HG02943 (cell line): ENCODE data around the gene GPC2.

Experiments
- ATAC-seq: cut with Tn5 transposase; IDR thresholded peaks from one replicate; pipeline ENCODE4 v1.9.1; 2021; ENCODE audit warnings: mild to moderate bottlenecking, low read depth, moderate library complexity; ENCODE audit not compliant: unreplicated experiment

GPC2 gene

DNA sequence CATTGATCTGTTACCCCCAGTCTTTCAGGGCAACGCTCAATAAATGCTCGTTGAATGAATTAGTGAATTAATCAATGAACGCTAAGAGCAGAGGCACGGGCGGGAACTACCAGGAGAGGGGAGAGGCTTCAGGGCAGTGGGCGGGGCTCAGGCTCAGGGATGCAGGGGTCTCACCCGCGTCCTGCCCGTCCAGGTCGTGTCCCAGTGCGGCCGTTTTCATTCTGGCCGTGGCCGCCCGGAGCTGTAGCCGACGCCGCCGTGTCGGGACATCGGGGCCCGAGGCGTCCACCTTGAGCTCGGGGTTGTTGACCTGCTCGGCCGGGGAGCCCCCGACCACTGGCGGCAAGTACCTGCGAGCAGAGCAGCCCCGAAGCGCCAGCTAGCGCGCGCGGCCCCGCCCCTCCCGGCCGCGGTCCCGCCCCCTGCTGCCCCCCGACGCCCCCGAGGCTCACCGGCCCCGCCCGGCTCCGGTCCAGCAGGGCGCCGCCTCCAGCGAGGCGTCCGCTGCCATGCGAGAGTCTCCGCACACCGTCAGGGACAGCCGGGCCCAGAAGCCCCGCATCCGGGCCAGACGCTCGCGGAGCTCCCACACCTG is 6.0 kb downstream of the GPC2 start:
- ATAC-seq, result no peak

DNA sequence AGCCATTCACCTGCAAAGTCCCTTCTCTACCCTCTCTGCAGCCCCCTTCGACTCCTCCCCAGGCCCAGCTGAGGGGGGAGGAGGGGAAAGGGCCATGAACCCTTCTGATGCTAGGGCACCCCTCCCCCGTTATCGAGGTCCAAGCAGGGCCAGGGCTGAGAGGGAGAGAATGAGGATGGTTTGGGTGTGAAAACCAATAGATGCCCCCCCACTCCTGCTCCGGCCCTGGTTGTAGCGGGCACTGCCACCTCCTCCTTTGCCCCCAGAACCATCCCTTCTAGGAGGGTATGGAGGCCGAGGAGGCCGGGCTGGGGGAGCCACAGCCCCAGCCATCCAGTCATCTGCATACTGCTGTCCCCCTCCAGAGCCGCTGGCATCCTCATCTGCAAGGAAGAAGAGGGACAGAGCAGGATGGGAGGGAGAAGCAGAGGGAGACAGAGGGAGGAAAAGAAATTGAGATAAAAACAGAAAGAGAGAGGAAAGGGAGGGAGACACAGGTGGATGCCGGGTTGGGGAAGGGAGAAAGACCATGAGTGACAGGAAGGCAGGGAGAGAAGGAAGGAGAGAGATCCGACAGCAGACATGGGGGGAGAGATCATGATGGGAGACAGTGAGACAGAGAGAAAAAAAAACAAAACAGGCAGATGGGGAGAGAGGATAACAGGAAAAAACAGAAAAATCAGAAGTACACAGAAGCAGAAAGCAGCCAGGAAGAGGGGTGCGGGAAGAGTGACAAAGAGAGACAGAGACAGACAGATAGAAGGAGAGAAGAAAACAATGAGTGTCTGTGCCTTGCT is 6.9 kb downstream of the GPC2 start:
- no peak for ATAC-seq

DNA sequence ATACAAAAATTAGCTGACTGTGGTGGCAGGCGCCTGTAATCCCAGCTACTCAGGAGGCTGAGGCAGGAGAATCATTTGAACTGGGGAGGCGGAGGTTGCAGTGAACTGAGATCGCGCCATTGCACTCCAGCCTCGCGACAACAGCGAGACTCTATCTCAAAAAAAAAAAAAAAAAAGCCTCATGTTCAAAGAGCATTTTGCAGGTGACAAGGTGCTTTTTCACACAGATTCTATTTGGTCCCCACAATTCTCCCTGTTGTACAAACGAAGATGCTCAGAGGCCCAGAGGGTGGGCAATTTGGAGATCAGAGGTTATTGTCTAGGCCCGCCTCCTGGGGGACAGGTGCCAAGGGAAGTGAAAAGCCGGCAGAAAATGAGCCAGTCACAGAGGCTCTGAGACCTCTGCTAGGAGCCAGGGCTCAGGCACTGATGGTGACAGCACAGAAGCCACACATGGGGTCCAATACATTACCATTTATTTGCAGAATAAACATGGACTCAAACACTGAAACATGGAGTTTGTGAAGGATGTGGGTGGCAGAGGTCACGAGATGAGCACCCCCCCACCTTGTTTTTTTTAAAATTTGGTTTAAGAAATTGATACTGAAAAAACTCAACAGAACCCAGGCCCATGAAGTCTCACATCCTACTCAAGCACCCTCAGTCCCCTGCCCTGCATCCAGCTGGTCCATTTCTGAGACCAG is 7.9 kb downstream of the GPC2 start:
- ATAC-seq, result no peak

DNA sequence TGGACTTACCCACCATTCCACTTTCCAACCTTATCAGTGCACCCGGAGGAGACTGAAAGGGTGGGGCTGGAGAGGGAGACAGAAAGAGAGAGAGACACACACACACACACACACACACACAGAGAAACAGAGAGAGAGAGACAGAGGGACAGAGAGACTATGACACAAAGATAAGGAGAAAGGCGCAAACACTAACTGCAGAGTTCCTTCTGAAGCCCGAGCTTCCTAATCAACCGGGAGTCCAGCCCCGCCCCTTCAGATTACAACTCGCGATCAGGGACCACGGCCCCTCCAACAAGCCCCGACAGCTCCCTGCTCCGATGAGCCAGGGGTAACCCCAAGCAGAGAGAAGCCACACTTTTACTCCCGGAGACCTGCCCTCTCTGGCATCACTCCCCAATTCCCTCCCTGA is 9.3 kb downstream of the GPC2 start:
- ATAC-seq, result no peak

DNA sequence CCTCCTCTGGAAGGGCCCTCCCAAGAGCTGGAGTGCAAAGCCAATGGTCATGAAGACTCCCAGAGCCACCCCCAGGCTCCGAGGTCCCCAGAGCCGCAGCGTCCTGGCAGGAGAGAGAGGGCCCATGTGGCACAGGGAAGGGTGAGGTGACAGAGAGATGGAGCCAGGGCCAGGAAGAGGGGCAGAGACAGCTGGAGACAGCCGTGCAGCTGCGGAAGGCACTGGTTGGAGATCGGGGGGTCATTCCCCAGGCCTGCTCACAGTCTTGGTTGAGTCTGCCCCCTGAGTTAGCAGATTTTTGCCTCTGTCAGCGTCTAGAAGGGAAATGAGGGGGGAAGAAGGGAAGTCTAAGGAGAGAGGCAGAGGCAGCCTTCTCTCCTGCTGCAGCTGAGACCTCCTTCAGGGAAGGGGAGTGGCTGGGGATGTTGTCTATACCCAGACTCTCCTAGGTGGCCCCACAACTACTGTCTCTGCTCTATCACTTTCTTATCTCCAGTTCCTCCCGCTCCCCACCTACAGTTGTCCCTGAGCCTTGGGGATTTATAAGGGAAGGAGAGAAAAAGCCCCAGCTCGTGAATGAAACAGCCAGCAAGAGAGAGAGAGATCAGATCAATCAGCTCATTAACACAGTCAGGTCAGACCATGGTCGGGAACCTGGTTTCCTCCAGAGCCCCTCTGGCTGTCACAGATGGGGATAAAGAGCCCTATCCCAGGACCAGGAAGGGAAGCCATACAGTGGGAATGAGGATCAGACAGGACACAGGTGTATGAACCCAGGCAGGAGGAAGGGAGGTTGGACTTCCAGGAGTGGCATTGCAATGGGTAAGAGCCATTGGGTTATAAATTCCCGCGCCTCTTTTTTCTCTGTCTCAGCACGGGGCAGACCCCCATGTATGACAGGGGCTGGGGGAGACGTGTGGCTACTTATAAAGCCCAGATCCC is 9.9 kb downstream of the GPC2 start:
- ATAC-seq, result no peak

DNA sequence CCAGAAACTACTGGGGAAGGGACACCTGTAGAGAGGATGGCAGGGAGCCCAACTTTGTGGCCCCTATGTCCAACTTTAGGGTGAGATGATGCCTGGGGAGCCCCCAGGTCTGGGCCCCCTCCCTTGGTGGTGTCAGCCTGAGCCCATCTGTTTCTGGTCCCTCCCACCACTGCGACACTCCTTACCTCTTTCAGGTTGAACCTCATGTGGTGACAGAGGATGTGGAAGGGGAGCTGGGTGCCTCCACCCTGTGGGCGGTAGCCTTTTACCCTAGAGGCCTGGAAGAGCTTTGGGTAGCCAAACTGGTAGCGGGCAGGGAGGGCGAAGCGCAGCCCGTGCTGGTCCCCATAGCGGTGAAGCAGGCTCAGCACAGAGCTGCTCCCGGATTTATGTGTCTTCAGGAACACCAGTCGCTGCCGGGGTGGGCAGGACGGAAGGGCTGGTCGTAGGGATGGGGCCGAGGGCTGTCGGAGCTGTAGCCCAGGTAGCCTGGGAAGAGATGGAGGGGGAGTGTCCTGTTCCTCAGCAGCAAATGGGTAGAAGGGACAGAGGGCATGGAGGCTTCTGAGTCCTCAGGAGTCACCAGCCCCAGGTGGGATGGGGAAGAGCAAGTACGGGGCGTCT is 10.8 kb downstream of the GPC2 start:
- ATAC-seq, result no peak

DNA sequence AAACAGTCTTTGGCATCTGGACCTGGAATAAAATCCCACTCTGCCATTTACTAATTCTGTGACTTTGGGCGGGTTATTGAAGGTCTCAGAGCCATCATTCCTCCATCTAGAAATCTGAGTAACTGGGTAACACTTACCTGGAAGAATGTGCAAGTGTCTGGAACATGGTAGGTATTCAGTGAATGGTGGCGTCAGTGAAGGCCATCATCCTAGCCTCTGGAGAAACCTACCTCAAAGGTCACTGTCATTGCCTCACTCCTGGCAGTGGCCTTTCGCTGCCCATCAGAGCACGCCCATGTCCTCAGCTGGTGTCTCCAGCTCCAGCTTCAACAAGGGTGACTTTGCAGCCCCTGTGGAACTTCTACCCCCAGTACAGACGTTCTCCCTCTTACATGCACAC is 13.3 kb downstream of the GPC2 start:
- ATAC-seq, result no peak

DNA sequence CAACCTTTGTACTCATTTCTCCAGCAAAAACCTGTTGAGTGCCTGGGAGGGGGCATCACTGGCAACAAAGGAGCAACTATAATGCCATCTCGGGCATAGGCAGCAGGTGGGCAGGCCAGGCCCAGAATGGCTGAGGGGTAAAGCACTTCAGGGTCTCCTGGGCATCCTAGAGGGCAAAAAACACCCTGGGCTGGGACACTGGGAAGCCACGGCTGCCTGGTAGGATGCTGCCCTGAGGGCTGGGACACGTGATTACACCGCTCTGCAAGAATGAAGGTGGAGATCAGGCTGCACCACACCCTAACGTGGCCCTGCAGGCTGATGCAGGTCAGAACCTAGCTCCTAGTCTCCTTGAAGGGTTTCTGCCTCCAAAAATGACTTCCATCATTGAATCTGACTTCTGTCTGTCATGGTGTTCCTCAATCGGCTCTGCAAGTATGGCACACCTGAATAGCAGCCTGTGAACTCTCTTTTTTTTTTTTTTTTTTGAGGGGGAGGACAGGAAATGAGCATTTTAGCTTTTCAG is 14.1 kb downstream of the GPC2 start:
- ATAC-seq, result no peak

DNA sequence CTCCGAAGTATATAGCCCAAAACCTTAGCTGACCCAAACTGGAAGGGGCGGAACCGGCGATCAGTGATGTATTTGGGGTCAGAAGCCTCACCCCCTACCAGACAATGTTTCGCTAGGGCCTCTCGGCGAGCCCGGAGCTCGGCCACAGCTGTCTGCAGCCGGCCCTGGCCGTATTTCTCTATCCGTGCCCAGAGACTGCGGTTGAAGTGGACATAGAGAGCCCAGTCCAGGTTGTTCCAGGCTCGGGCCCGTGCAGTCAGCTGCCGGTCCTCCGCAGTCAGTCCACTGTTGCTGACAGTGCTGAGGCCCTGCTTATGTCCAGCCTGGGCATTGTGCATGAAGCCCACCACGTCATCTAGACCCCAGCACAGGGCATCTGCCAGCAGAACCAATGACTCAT is 17.1 kb downstream of the GPC2 start:
- ATAC-seq, result no peak

DNA sequence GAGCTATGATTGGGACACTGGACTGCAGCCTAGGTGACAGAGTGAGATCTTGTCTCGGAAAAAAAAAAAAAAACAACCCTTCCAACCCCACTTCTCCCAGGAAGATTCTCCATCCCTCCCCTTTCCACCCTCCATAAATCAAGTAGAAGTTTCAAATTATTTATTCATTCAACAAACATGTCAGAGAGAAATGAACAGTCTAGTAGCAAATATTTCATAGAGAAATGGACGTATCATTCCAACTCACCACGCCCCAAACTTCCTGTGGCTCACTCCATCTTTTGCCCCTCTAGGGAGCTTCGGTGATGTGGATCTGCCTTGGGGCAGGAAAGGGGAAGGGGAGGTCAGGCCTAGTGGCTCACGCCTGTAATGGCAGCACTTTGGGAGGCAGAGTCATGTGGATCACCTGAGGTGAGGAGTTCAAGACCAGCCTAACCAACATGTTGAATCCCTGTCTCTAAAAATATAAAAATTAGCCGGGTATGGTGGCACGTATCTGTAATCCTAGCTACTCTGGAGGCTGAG is 18.0 kb downstream of the GPC2 start:
- ATAC-seq, result no peak

DNA sequence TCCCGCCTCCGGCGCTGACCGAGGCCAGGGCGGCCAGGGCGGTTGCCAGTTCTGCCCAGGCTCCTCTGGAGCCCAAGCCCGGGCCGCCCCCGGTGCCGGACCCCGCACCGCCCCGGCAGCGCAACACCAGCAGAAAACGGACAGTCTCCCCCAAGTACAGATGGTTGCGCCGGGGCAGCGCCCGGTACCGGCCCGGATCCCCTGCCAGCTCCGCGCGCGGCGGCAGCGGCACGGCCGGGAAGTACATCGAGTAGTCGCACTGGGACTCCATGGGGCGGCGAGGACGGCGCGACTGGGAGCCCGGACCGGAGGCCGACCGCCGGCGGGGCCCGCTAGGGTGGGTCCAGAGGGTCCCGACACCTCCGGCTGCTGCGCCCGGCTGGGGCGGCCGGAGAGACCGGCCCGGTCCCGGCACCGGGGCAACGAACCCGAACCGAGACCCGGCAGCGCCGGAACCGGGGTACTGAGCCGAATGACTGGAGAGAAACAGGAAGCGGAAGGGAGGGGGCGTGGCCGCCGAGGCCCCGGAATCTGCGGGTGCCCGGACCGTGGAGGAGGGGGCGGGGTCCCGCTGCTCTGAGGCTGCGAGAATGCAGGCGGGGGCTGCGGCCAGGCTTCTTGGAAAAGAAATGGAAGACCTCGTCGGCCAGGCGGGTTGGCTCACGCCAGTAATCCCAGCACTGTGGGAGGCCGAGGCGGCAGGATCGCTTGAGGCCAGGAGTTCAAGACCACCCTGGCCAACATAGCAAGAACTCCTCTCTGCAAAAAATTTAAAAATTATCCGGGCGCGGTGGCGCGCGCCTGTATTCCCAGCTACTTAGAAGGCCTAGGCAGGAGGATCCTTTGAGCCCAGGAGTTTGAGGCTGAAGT is 18.7 kb downstream of the GPC2 start, which contains the start of gene TRAPPC14:
Gene TRAPPC14 (minus strand): TSS at position 495 of the 870 bp plus-strand sequence. CDS start 224 bp downstream, at position 271.
- peak; percentile 56 for ATAC-seq

DNA sequence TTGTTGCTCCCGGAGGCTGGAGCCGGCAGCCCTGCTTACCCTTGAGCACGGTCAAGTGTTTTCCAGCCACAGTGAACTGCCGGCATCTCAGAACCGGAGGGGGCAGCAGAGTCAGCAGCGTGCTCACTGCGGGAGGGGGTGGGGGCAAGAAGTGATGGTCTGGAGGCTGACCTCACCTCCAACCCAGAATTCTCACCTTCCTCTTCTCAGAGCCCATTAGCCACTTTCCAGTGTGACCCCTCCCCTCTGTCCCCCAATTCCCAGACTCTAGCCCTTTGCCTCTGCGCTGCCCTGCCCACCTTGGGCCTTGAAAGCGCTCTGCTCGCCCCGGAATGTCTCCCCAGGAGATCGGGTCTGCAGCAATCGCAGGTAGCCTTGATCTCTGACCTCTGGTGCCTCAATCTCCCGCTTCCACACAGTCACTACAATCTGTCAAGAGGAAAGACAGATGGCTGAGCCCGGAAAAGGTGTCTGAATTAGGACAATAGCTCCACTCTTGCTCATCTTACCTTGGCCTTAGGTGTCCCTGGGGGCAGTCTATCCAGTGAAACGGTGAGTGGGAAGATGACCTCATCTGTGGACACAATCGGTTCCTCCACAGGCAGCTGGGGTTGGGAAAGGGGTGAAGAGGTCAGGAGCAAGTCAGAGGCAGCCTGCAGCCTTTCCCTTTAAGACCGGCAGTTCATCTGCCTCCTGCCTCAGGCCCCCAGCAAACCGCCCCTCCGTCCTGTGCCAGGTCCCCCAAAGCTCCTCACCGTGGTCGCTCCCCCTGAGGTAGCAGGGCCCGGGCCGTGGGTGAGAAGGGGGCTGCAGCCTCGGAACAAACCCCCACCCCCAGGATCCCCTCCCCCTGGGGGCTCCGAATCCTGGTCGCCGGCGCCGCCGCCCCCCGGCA is 19.6 kb downstream of the GPC2 start:
- ATAC-seq, result no peak

DNA sequence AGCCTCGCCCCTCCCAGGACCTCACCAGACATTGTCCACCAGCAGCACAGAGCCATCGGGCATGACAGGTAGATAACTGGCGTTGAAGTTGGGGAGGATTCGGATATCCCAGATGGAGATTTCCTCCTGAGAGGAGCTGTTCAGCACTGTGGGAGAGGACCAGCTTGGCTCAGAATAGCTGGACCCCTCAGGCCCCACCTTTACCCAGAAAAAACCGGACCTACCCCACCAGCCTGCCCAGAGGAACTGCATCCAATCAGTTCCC is 20.2 kb downstream of the GPC2 start:
- ATAC-seq, result no peak

DNA sequence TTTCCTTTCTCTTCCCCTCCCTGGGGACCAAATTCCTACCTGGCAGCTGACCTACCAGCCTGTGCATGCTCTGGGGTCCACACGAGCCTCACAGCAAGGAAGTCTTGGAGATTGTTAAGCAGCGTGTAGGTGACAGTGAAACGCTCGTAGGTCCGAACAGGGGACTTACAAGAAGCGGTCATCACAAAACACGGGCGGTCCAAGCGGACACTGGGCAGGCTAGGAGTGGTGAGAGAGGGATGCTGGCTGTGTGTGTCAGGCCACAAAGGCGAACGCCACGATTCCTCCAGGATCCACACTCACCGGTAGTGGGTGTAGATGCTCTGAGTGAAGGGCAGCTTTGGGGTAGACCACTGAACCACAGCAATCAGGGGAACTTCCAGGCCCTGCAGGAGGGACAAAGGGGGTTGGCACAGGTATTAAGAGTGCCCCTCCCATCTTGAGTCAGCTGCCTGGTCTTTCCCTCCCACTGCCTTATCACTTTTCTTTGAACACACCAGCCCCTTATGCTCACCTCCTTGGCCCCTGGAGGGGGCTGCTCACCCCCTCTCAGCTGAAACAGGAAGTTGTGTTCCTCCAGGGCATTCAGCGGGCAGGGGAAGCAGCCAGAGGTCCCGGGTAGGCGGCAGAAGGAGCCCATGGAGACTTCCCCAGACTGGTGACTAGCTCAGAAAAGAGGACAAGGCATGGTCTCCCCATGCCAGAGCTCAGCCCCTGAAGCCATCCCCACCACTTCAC is 20.7 kb downstream of the GPC2 start:
- ATAC-seq, result no peak

DNA sequence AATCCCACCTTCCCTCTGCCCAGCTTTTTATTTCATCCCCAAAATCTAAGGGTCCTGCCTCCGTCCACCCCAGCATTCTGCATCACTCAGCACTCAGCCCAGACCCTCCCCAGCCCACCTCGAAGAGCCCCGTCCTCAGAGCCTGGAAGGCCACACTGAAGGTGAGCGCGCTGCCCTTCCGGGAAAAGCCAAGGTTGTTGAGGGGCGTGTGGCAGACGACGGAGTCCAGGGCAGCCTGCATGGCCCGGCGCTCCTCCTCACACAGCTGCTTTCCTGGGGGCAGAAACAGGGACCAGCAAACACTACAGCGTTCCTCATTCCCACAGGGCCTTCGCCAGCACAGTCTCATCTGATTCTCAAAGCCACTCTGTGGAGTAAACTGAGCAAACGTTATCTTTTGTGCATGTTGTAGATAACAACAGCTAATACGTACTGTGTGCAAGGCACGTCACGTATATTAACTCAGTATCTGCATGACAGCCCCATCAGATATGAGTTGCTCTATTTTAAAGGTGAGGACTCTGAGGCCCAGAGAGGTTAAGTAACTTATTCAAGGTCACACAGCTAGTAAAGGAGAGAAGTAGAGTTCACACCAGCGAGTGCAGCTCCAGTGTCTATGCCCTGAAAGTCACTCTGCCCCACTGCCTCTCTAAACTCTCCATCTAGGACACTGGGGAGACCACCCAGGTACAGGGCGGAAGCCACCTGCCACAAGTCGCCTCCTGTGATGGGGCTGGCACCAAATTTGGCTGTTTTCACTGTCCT is 21.4 kb downstream of the GPC2 start:
- no peak for ATAC-seq

DNA sequence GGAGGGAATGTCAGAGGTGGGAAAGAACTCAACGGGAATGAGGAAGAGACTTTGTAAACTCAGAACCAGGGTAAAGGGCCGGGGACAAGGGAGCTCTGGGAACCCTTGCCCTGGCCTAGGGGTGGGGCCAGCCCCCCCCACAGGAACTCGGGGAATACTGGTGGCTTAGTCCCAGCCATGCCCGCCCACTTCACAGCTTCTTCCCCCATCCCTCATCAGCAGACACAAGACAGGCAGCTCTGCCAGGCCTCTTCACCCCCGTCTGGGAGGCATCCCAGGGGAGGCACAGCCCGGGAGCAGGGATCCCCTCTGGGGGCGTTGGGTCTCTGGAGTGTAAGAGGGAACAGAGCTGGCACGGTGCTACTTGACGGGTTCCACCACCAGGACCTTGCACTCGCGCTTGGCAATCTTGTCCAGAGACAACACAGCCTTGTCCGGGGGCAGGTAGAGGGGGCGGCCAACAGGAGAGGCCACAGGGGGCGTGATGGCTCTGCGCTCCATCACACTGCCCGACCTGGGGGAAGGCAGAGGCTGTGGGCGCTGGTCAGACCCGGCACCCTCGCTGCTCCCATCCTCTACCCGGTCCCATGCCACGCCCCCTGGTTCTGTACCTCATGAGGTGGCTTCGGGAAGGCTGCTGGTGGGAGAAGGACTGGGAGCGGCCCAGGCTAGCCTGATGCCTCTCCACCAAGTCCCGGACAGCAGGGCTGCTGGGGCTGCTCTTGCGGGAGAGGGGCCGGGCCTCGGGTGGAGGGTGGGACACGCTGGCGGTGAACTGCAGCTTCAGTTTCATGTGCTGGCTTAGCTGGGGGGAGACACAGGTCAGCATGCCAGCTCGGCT is 22.3 kb downstream of the GPC2 start:
- no peak for ATAC-seq
